Keratinocyte (primary cell): ENCODE data around the gene SSTR1. TPM values are rescaled to one million over a fixed set of nuclear protein-coding genes. Genes with fewer than 3 reads are reported as not detected.

Experiments used
- DNase-seq: peaks from one replicate; pipeline ENCODE4 v3.0.0-alpha.2; 2011; ENCODE audit warnings: low read depth, missing footprints, low spot score
- FAIRE-seq: peaks from 2 replicates; lab custom pipeline; 2011; peaks lifted over from hg19 to GRCh38; lab: Jason Lieb, UNC
- H2AFZ ChIP-seq: 2 replicates; pipeline ENCODE4 v1.6.0; 2012; ENCODE audit warnings: low read length, control low read depth, inconsistent platforms; ENCODE audit not compliant: control insufficient read depth
- H3K27ac ChIP-seq: 2 replicates; pipeline ENCODE4 v1.5.1; 2011; ENCODE audit warnings: low read length; ENCODE audit not compliant: control insufficient read depth, insufficient read depth
- H3K27me3 ChIP-seq: 3 replicates; pipeline ENCODE4 v1.6.0; 2011; ENCODE audit warnings: low read length; ENCODE audit not compliant: control insufficient read depth, insufficient read depth; ENCODE audit errors: extremely low read depth
- H3K36me3 ChIP-seq, 2 experiments: 2 replicates in 1 of 2; 3 replicates in 1 of 2; pipeline ENCODE4 v1.5.1; 2011; ENCODE audit warnings: low read length in 2 of 2, mild to moderate bottlenecking in 1 of 2; ENCODE audit not compliant: control insufficient read depth in 2 of 2, insufficient read depth in 2 of 2; ENCODE audit errors: extremely low read depth in 1 of 2
- H3K4me1 ChIP-seq: 3 replicates; pipeline ENCODE4 v1.5.1; 2011; ENCODE audit warnings: low read length; ENCODE audit not compliant: control insufficient read depth, insufficient read depth; ENCODE audit errors: extremely low read depth
- H3K4me2 ChIP-seq: 3 replicates; pipeline ENCODE4 v1.6.0; 2011; ENCODE audit warnings: low read depth, low read length; ENCODE audit not compliant: control insufficient read depth, insufficient read depth; ENCODE audit errors: extremely low read depth
- H3K4me3 ChIP-seq, 3 experiments: fragments of 200-600 bp in 1 of 3; sonication (generic) in 1 of 3; 2 replicates in 2 of 3; 3 replicates in 1 of 3; pipeline ENCODE4 v1.5.1; 2011 to 2016; ENCODE audit warnings: low read length in 3 of 3, mild to moderate bottlenecking in 3 of 3, control low read depth in 2 of 3, inconsistent platforms in 1 of 3, low read depth in 1 of 3, mixed read lengths in 1 of 3, mixed run types in 1 of 3, moderate library complexity in 1 of 3; ENCODE audit not compliant: control insufficient read depth in 2 of 3, insufficient read depth in 2 of 3; ENCODE audit errors: extremely low read depth in 1 of 3
- H3K79me2 ChIP-seq: 2 replicates; pipeline ENCODE4 v1.6.0; 2012; ENCODE audit warnings: low read length; ENCODE audit not compliant: control insufficient read depth, insufficient read depth
- H3K9ac ChIP-seq: 3 replicates; pipeline ENCODE4 v1.6.0; 2011; ENCODE audit warnings: low read length; ENCODE audit not compliant: control insufficient read depth, insufficient read depth; ENCODE audit errors: extremely low read depth
- H3K9me1 ChIP-seq: 3 replicates; pipeline ENCODE4 v1.6.0; 2011; ENCODE audit warnings: low read length; ENCODE audit not compliant: control insufficient read depth, insufficient read depth; ENCODE audit errors: extremely low read depth
- H3K9me3 ChIP-seq: 2 replicates; pipeline ENCODE4 v1.5.1; 2012; ENCODE audit warnings: low read depth, low read length; ENCODE audit not compliant: control insufficient read depth
- H4K20me1 ChIP-seq: 3 replicates; pipeline ENCODE4 v1.6.0; 2011; ENCODE audit warnings: low read length; ENCODE audit not compliant: control insufficient read depth, insufficient read depth; ENCODE audit errors: extremely low read depth
- CTCF ChIP-seq, 3 experiments: IDR thresholded peaks in 1 of 3; conservative IDR thresholded peaks in 1 of 3; optimal IDR thresholded peaks in 1 of 3; 2 replicates in 2 of 3; 3 replicates in 1 of 3; pipeline versions ENCODE3 to v1.5.1; 2011; ENCODE audit warnings: low read length in 3 of 3, mild to moderate bottlenecking in 3 of 3, moderate library complexity in 2 of 3, control low read depth in 1 of 3, inconsistent platforms in 1 of 3; ENCODE audit not compliant: insufficient read depth in 2 of 3; ENCODE audit errors: extremely low read depth in 1 of 3
- EZH2 ChIP-seq: IDR thresholded peaks from one replicate; pipeline ENCODE4 v1.6.1; 2012; ENCODE audit warnings: inconsistent platforms, mild to moderate bottlenecking, low read length, moderate library complexity
- dilution Hi-C: fragments of 300-500 bp; cut with MboI; formaldehyde crosslinking; loops from one replicate; pipeline ENCODE4 v1.7.0; 2020; ENCODE audit warnings: low sequenced_read_pairs; ENCODE audit not compliant: extremely low pct_ligation_motif_present
- polyA plus RNA-seq, 5 experiments: library from polyadenylated mRNA; depleted of rRNA in 3 of 5; stranded (reverse) in 3 of 5; stranded (forward) in 1 of 5; unstranded in 1 of 5; fragments of >200 nt; gene quantifications; 1 replicate in 1 of 5; 2 replicates in 3 of 5; 3 replicates in 1 of 5; pipeline versions ENCODE4 v1.2.1 to v1.2.3, GENCODE V29; 2011 to 2012; ENCODE audit warnings: missing spikeins in 2 of 5, low read depth in 1 of 5, low replicate concordance in 1 of 5

SSTR1 gene
- polyA plus RNA-seq, 1 donor (not counting 4 experiments of a cell fraction or from before 2014, with no cell fraction given): 0.05 TPM

GRCh38 chr14:38198425-38198824 is 9.3 kb upstream of the SSTR1 start:
- Histone ChIP-seq H3K4me2 (no peak overlapping the region), H3K79me2 (no peaks in the 10 kb centered on the region), H3K36me3 (no peaks in the 10 kb centered on the region), H4K20me1 (no peaks in the 10 kb centered on the region), H3K9ac (no peak overlapping the region), H3K4me3 (no peak overlapping the region), H3K27me3 (no peaks in the 10 kb centered on the region), H3K9me3 (no peaks in the 10 kb centered on the region), H3K27ac (no peak overlapping the region), H3K9me1 (no peaks in the 10 kb centered on the region), H3K4me1 (peaks cover 28% of the 10 kb centered on the region), H2AFZ (no peak overlapping the region)
- no peak for FAIRE-seq
- TF ChIP-seq CTCF (optimal IDR thresholded peaks at IDR 0.05 in 1 of 3, IDR thresholded peaks at IDR 0.05 in 1 of 3, conservative IDR thresholded peaks at IDR 0.05 in 1 of 3; ENCODE audit: extremely low read depth in 1 of 3, insufficient read depth in 2 of 3, low read length in 3 of 3) (no peak), EZH2 (no peak)
- dilution Hi-C loops: no loop called here
- DNase-seq: no peak

DNA sequence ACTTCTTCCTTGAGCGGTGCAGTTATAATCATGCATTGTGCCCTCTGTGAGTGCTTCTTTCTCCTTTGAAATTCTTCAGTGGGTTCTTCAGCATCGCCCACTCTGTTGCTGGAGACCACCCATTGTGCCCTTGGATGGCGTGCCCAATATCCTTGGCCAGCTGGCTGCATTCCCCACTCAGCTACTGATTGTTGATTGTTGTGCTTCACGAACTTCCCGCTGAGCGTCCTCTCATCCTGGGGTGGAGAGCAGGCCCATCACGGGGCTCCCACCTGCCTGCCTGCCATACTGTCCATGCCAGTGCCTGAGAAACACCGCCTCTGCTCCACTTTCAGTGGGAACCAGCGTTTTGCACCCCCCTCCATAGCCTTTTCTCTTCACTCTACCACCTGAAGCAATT is 8.6 kb upstream of the SSTR1 start:
- H3K9ac ChIP-seq: no peak overlapping the region
- no peaks in the 10 kb centered on the region for H3K9me3 ChIP-seq
- peaks cover 28% of the 10 kb centered on the region for H3K4me1 ChIP-seq
- DNase-seq (no peak), FAIRE-seq (no peak)
- no peak overlapping the region for H3K4me2 ChIP-seq
- no peaks in the 10 kb centered on the region for H3K27me3 ChIP-seq
- H3K79me2 ChIP-seq: no peaks in the 10 kb centered on the region
- TF ChIP-seq EZH2: no peak
- no peak overlapping the region for H3K4me3 ChIP-seq
- peak overlapping the region; percentile 45 for H3K27ac ChIP-seq
- H2AFZ ChIP-seq: no peak overlapping the region
- H4K20me1 ChIP-seq: no peaks in the 10 kb centered on the region
- H3K9me1 ChIP-seq: no peaks in the 10 kb centered on the region
- H3K36me3 ChIP-seq: no peaks in the 10 kb centered on the region
- dilution Hi-C loops: no loop called here

DNA sequence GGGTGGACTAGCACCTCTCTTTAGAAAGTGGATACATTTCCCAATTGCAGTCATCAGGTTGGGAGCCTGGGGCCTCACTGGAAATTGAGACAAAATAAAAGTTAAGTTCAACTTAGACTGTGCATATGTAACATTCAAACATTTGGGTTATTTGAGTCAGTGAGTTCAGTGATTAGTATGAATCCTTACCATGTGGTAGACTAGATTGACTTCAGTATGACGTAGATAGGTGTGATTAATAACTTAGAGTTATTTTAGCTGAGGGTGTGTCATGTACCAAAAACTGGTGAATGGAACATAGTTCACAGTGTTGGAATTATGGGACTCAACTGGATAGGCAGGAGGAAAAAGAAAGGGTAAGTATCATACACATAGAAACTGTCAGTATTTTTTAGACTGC is 8.0 kb upstream of the SSTR1 start:
- Histone ChIP-seq H3K36me3 (no peaks in the 10 kb centered on the region), H3K9me1 (no peaks in the 10 kb centered on the region), H3K79me2 (no peaks in the 10 kb centered on the region), H3K4me2 (peak overlapping the region; percentile 50), H4K20me1 (no peaks in the 10 kb centered on the region), H3K27ac (peak overlapping the region; percentile 45), H2AFZ (no peak overlapping the region), H3K27me3 (no peaks in the 10 kb centered on the region), H3K9ac (no peak overlapping the region), H3K4me1 (peaks cover 28% of the 10 kb centered on the region), H3K4me3 (no peak overlapping the region), H3K9me3 (no peaks in the 10 kb centered on the region)
- FAIRE-seq (no peak), DNase-seq (peak; percentile 33)
- TF ChIP-seq EZH2 (no peak), CTCF (optimal IDR thresholded peaks at IDR 0.05 in 1 of 3, IDR thresholded peaks at IDR 0.05 in 1 of 3, conservative IDR thresholded peaks at IDR 0.05 in 1 of 3; ENCODE audit: extremely low read depth in 1 of 3, insufficient read depth in 2 of 3, low read length in 3 of 3) (no peak)
- dilution Hi-C loops: no loop called here
